ENCODE results near the gene SLC6A5. TPM values are rescaled to one million over a fixed set of nuclear protein-coding genes. Genes with fewer than 3 reads are reported as not detected.

Gene SLC6A5
- not detected for total RNA-seq

DNA sequence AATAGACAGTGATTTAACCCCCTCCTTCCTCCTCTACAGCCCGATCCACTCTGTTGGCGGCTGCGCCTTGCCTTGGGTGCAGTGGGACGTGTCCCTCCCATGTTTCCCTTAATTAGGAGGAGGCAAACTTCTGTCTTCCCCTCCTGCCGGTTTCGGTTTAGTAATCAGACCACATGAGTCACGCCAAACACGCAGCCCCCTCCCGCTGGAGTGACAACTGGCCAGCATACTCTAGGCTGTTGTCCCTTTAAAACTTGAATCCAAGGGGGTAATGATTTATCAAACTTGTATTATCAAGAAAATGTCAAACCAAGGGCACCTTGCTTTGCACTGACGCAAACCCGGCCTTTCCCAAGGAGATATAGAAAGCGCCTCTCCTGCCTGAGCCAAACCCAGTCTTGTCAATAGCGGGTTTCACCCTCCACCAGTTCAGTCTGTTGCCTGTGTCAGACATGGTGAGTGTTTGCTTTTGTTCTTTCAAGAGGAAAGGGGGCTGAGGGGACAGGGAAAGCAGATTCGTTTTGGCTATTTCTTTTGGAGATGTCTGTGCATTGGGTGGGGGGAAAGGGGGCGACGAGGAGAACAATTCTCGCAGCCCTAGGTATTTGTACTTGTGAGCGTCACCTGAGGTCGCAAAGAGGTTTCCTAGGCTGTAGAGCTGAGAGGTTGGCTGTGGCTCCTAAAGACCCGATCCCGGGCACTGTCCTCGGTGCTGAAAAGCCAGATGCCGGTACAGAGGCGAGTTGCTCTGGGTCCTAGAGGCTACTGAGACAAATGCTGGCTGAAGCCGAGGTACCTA, at the start of gene SLC6A5:
TSS of gene SLC6A5 (plus strand) at position 388 of the 799 bp plus-strand sequence. CDS start at position 453, 65 bp downstream.

DNA sequence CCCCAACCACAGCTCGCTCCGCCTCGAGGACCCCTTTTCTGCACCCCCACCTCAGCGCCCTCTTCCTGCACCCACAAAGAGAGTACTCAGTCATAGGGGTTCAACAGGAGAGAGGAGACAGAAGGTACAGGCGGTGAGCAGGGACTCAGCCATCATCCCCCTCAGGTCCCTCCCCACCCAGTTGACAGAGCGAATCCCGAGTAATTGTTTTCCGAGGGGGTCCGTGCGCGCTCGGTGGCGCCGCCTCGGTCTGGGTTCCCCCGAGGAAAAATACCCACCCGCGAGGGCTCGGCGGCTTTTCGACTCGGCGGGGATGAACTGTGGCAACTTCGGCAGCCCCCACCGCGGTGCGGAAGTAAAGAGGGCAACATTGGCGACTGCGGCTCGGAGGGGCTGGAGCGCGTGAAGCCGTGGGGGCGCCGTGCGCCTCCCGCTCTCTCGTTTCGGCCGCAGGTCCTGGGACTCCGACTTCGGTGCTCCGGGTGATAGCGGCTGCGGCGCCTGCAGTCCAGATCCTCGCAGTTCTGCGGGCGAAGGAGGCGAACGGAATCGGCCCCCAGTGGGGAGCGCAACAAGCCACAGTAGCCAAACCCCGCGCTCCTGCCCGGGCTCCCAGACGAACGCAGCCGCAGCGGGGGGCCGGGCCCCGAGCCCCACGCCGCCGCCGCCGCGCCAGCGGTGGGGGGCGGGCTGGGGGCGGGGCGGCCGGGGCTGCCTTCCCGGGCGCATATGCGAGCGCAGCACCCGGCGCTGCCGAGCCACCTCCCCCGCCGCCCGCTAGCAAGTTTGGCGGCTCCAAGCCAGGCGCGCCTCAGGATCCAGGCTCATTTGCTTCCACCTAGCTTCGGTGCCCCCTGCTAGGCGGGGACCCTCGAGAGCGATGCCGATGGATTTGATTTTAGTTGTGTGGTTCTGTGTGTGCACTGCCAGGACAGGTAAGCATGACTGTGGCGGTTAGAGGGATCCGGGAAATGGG, 69.7 kb downstream of the SLC6A5 start, which contains the start of gene NELL1:
TSS of gene NELL1 (plus strand) at position 743 of the 976 bp plus-strand sequence.

Other genes starting within 250 kb of the SLC6A5 start
- 10 to 100 TPM; 39.3 to 40.5 TPM for gene HTATIP2, start 235.9 kb upstream of the SLC6A5 start, total RNA-seq
- gene PRMT3, start 211.9 kb upstream of the SLC6A5 start, total RNA-seq = 10 to 100 TPM; 14.4 to 15.4 TPM
- gene NELL1, start 70.0 kb downstream of the SLC6A5 start, total RNA-seq = not detected